ENCODE results near the gene RALGPS2. TPM values are rescaled to one million over a fixed set of nuclear protein-coding genes. Genes with fewer than 3 reads are reported as not detected.

RALGPS2 gene
- total and polyA plus RNA-seq, 2 of the 8 experiments (the other 6 are each of a cell fraction or from before 2014, with no cell fraction given) = 6.7 to 38.0 TPM

- Histone ChIP-seq H3K27ac (ENCODE audit: low read depth, low read length) (no peak overlapping the region), H2BK20ac (ENCODE audit: low read length) (no peak overlapping the region), H2AFZ (ENCODE audit: low read length) (peak overlapping the region; percentile 91), H3K9me3 (ENCODE audit: insufficient read depth in 2 of 2, low read depth in 1 of 2, low read length in 1 of 2) (no peaks in the 10 kb centered on the region), H2BK120ac (replicated peaks; ENCODE audit: low read depth, low read length) (no peak overlapping the region), H4K5ac (ENCODE audit: insufficient read length, low read depth, low read length) (no peak overlapping the region), H3K56ac (replicated peaks; ENCODE audit: insufficient read length, low read depth, low read length) (no peak overlapping the region), H3K27me3 (replicated peaks in 1 of 4; ENCODE audit: control insufficient read depth in 3 of 4, extremely low read depth in 1 of 4, insufficient read depth in 3 of 4, low read length in 3 of 4) (no peaks in the 10 kb centered on the region), H2BK15ac (ENCODE audit: low read length) (no peak overlapping the region), H3K36me3 (ENCODE audit: control insufficient read depth in 2 of 4, insufficient read depth in 4 of 4, low read length in 3 of 4) (no peaks in the 10 kb centered on the region), H4K8ac (ENCODE audit: extremely low read depth, insufficient read depth, low read length) (peak overlapping the region; percentile 62; the same call in 1 of the 2 replicates), H4K91ac (replicated peaks; ENCODE audit: insufficient read length, low read length) (no peak overlapping the region), H3K23ac (ENCODE audit: insufficient read length) (no peak overlapping the region), H3K4me1 (replicated peaks in 1 of 4; ENCODE audit: control insufficient read depth in 3 of 4, insufficient read depth in 4 of 4, low read length in 3 of 4) (peaks cover 0 to 4% (median 3%) of the 10 kb centered on the region in 4 experiments; a peak in 5 of 7 replicates), H3K23me2 (ENCODE audit: low read depth, low read length) (peaks cover 5% of the 10 kb centered on the region), H3K79me2 (ENCODE audit: control insufficient read depth in 1 of 2, insufficient read depth in 2 of 2, low read length in 2 of 2) (peaks cover 0 to 30% of the 10 kb centered on the region in 2 experiments; a peak in 2 of 4 replicates), H3K4me2 (ENCODE audit: insufficient read depth in 1 of 2, low read depth in 2 of 2, low read length in 2 of 2) (peak overlapping the region; percentile 67 to 80), H3K9ac (replicated peaks in 1 of 4; ENCODE audit: extremely low read depth in 1 of 4, low read depth in 3 of 4, low read length in 3 of 4) (peak overlapping the region; percentile 64 to 78 (median 68)), H2BK5ac (ENCODE audit: low read depth, low read length) (no peak overlapping the region; the same call in 1 of the 2 replicates), H3K4ac (replicated peaks; ENCODE audit: insufficient read length, low read depth, low read length) (no peak overlapping the region), H3K18ac (ENCODE audit: extremely low read depth, low read length) (no peak overlapping the region), H3K14ac (ENCODE audit: insufficient read length) (no peak overlapping the region), H3K4me3 (ENCODE audit: extremely low read depth in 1 of 4, insufficient read depth in 2 of 4, low read depth in 3 of 4, low read length in 4 of 4) (peak overlapping the region; percentile 63 to 89 (median 84)), H4K20me1 (replicated peaks in 1 of 2; ENCODE audit: control insufficient read depth in 1 of 2, insufficient read depth in 2 of 2, low read length in 2 of 2) (no peaks in the 10 kb centered on the region), H2AK5ac (ENCODE audit: low read depth, low read length) (no peak overlapping the region), H2BK12ac (ENCODE audit: low read depth, low read length) (no peak overlapping the region), H3K79me1 (ENCODE audit: low read depth, low read length) (no peaks in the 10 kb centered on the region)
- ChIA-PET CTCF (ENCODE audit: partially characterized antibody) (interaction anchor here (1.4 to 3.8 kb wide), 2 partner anchors 33 to 182 kb away, joined by 3 to 11 read pairs; no protein-coding TSS in a partner anchor), POLR2A (ENCODE audit: partially characterized antibody) (interaction anchor here (1.1 to 2.9 kb wide), 3 partner anchors 16 to 183 kb away, joined by 3 to 21 read pairs (median 4); no protein-coding TSS in a partner anchor)
- no peak for DNase-seq (ENCODE audit: low read depth in 1 of 2, low spot score in 2 of 2)
- WGBS, 2 experiments (ENCODE audit: extremely low coverage in 1 of 2, insufficient coverage in 1 of 2, insufficient read length in 1 of 2, insufficient replicate concordance in 2 of 2, low coverage in 1 of 2, low lambda C conversion rate in 2 of 2, missing lambda C conversion rate in 1 of 2) = 60% methylated on average over 5 of the region's 5 CpGs; no CpG with 5 or more reads in 1 of the 2 experiments
- FAIRE-seq = peak; percentile 50
Observed at GRCh38 chr1:178724376-178724727, 692 bp upstream of the RALGPS2 start.
